Nephron progenitor cell (in vitro differentiated cells): Measurements from ENCODE around the gene RAB11B.
"Not testable (repeated sequence)": the region's sequence is repeated elsewhere in the genome, so short reads cannot be mapped to it uniquely, and the experiment has no call there.

Experiments used
- DNase-seq: peaks from one replicate; pipeline ENCODE4 v3.0.0; 2021
- H3K27ac Mint-ChIP-seq: 2 replicates; pipeline ENCODE4 v1.8.0; 2021; ENCODE audit warnings: mild to moderate bottlenecking, moderate library complexity, mixed read lengths
- H3K27me3 Mint-ChIP-seq: 2 replicates; pipeline ENCODE4 v1.8.0; 2021; ENCODE audit warnings: mild to moderate bottlenecking, low read depth, mixed read lengths; ENCODE audit not compliant: poor library complexity
- H3K36me3 Mint-ChIP-seq: 2 replicates; pipeline ENCODE4 v1.8.0; 2021; ENCODE audit warnings: low read depth, mixed read lengths
- H3K4me1 Mint-ChIP-seq: 2 replicates; pipeline ENCODE4 v1.8.0; 2021; ENCODE audit warnings: mixed read lengths
- H3K4me3 Mint-ChIP-seq: 2 replicates; pipeline ENCODE4 v1.8.0; 2021; ENCODE audit warnings: mild to moderate bottlenecking, moderate library complexity, mixed read lengths
- H3K9me3 Mint-ChIP-seq: 2 replicates; pipeline ENCODE4 v1.8.0; 2021; ENCODE audit warnings: mild to moderate bottlenecking, moderate library complexity, mixed read lengths
- TF ChIP-seq, protein P1 (sequence below): fragments of 200-600 bp; sonication (generic); IDR thresholded peaks from 2 replicates; pipeline ENCODE4 v1.5.0; 2021; ENCODE audit warnings: antibody characterized with exemption

Gene RAB11B

GRCh38 chr19:8389891-8390616, at the start of gene RAB11B:
RAB11B (plus strand) TSS chr19:8390360; CDS start chr19:8390417, 57 bp downstream.
- DNase-seq = peak; percentile 98
- Mint-ChIP-seq H3K4me3 (peak within 1 kb of the TSS; percentile 89), H3K27ac (peak within 1 kb of the TSS; percentile 99), H3K9me3 (peaks cover 8% of the 10 kb centered on the region), H3K4me1 (peaks cover 47% of the 10 kb centered on the region), H3K27me3 (no peaks in the 10 kb centered on the region), H3K36me3 (peaks cover 21% of the 10 kb centered on the region)
- TF ChIP-seq, protein P1, sequence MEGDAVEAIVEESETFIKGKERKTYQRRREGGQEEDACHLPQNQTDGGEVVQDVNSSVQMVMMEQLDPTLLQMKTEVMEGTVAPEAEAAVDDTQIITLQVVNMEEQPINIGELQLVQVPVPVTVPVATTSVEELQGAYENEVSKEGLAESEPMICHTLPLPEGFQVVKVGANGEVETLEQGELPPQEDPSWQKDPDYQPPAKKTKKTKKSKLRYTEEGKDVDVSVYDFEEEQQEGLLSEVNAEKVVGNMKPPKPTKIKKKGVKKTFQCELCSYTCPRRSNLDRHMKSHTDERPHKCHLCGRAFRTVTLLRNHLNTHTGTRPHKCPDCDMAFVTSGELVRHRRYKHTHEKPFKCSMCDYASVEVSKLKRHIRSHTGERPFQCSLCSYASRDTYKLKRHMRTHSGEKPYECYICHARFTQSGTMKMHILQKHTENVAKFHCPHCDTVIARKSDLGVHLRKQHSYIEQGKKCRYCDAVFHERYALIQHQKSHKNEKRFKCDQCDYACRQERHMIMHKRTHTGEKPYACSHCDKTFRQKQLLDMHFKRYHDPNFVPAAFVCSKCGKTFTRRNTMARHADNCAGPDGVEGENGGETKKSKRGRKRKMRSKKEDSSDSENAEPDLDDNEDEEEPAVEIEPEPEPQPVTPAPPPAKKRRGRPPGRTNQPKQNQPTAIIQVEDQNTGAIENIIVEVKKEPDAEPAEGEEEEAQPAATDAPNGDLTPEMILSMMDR = no peak

DNA sequence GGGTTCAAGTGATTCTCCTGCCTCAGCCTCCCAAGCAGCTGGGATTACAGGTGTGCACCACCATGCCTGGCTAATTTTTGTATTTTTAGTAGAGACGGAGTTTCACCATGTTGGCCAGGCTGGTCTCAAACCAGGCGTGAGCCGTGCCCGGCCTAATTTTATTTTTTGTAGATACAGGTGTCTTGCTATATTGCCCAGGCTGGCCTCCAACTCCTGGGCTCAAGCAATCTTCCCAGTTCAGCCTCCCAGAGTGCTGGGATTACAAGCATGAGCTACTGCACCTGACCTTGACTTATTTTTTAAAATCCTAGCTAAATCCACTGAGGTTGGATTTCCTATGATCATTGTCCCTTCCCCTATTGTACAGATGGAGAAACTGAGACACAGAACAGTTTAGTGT, 48.7 kb upstream of the RAB11B start:
- not testable (repeated sequence) for H3K36me3 Mint-ChIP-seq, H3K4me3 Mint-ChIP-seq, DNase-seq, H3K27ac Mint-ChIP-seq, H3K9me3 Mint-ChIP-seq
- H3K4me1 Mint-ChIP-seq = peaks cover 36% of the 10 kb centered on the region
- peaks cover 69% of the 10 kb centered on the region for H3K27me3 Mint-ChIP-seq

DNA sequence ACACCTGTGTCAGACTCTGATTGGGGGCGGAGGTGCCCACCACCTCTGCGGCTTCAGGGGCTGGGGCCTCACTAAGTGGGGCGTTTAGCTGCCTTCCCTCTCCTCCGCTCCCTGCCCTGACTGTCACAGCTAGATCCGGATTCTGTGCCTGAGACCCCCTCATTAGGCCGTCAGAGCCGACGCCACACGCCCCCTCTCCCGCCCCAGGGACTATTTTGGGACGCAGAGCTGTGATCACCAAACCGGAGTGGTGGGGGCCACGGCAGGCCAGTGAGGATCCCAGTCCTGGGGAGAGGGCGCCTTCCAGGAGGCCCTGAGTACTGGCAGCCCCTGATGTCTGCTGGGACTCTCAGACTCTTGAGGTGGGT, 47.9 kb upstream of the RAB11B start:
- Mint-ChIP-seq H3K4me3 (no peak overlapping the region), H3K9me3 (no peaks in the 10 kb centered on the region), H3K27me3 (peaks cover 64% of the 10 kb centered on the region), H3K4me1 (peaks cover 36% of the 10 kb centered on the region), H3K27ac (no peak overlapping the region), H3K36me3 (no peaks in the 10 kb centered on the region)
- DNase-seq = no peak
- TF ChIP-seq, protein P1 = no peak

- no peaks in the 10 kb centered on the region for H3K9me3 Mint-ChIP-seq
- H3K36me3 Mint-ChIP-seq = no peaks in the 10 kb centered on the region
- peaks cover 35% of the 10 kb centered on the region for H3K4me1 Mint-ChIP-seq
- H3K27me3 Mint-ChIP-seq = peaks cover 61% of the 10 kb centered on the region
- peak within 1 kb of the TSS; percentile 74 for H3K4me3 Mint-ChIP-seq
- TF ChIP-seq, protein P1 = no peak
- peak; percentile 97 for DNase-seq
- no peak within 1 kb of the TSS for H3K27ac Mint-ChIP-seq
These were observed 47.3 kb upstream of the RAB11B start, which contains the start of gene KANK3 for GRCh38 chr19:8342684-8343482. KANK3 (minus strand) TSS chr19:8343262; CDS start chr19:8337828, 5,434 bp downstream.

GRCh38 chr19:8343483-8343844, 46.7 kb upstream of the RAB11B start:
- TF ChIP-seq, protein P1 = no peak
- DNase-seq = no peak
- peaks cover 55% of the 10 kb centered on the region for H3K27me3 Mint-ChIP-seq
- no peaks in the 10 kb centered on the region for H3K36me3 Mint-ChIP-seq
- H3K9me3 Mint-ChIP-seq = no peaks in the 10 kb centered on the region
- H3K27ac Mint-ChIP-seq = no peak overlapping the region
- H3K4me1 Mint-ChIP-seq = peaks cover 31% of the 10 kb centered on the region
- H3K4me3 Mint-ChIP-seq = peak overlapping the region; percentile 74

DNA sequence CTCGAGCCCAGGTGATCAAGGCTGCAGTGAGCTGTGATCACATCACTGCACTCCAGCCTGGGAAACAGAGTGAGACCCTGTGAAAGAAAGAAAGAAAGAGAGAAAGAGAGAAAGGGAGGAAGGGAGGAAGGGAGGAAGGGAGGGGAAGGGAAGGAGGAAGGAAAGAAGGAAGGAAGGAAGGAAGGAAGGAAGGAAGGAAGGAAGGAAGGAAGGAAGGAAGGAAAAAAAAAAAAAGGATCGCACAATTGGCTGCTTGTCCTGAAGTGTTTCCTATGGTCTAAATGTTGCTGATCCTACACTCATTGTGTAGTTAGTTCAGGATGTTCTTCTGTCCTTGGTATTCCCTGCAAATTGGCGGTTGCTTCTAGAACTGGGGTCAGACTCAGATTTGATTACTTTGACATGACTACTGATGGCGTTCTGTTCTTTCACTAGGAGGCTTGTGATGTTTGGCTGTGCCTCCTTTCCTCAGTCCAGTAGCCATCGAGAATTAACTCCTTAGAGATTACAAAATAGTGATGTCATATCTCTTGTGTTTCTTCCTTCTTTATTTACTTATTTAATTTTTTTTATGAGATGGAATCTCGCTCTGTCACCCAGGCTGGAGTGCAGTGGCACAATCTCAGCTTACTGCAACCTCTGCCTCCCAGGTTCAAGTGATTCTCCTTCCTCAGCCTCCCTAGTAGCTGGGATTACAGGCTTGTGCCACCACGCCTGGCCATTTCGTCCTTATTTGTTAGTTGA, 40.4 kb upstream of the RAB11B start:
- not testable (repeated sequence) for DNase-seq, H3K27ac Mint-ChIP-seq, H3K4me3 Mint-ChIP-seq, H3K9me3 Mint-ChIP-seq, H3K36me3 Mint-ChIP-seq
- Mint-ChIP-seq H3K27me3 (peaks cover 45% of the 10 kb centered on the region), H3K4me1 (peaks cover 30% of the 10 kb centered on the region)
